Measurements from ENCODE around the gene DLX4. TPM values are rescaled to one million over a fixed set of nuclear protein-coding genes. Genes with fewer than 3 reads are reported as not detected.

DLX4 gene
- total and polyA plus RNA-seq, 12 donors, result 0.10 to 0.96 (median 0.27) TPM; not detected in 3

DNA sequence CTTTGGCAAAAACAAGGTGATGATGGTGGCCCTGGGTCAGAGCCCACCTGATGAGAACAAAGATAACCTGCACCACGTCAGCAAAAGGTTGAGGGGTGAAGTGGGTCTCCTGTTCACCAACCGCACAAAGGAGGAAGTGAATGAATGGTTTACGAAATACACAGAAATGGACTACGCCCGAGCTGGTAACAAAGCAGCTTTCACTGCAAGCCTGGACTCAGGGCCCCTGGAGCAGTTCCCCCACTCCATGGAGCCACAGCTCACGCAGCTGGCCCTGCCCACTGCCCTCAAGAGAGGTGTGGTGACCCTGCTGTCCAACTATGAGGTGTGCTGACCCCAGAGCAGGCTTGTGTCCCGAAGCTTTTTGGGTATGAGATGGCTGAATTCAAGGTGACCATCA lies 29.7 kb upstream of the DLX4 start:
- intact Hi-C loops (cut with DNase I), result no loop called here
- no peaks in the 10 kb centered on the region for H3K36me3 ChIP-seq (replicated peaks in 1 of 2)
- 74 to 81% (median 76%) methylated on average over 7 of the region's 7 CpGs for WGBS, 4 donors
- no peak overlapping the region for H3K4me3 ChIP-seq
- H3K4me1 ChIP-seq (replicated peaks in 1 of 2), result no peaks in the 10 kb centered on the region
- H3K9me3 ChIP-seq (replicated peaks in 1 of 3), result no peaks in the 10 kb centered on the region
- H3K27me3 ChIP-seq, result no peaks in the 10 kb centered on the region
- TF ChIP-seq POLR2A (IDR thresholded peaks at IDR 0.05) (no peak), CTCF (IDR thresholded peaks at IDR 0.05) (no peak)
- no peak overlapping the region for H3K27ac ChIP-seq
- DNase-seq, result no peak

- H3K27me3 ChIP-seq, result no peaks in the 10 kb centered on the region
- DNase-seq, result no peak
- no peak overlapping the region for H3K27ac ChIP-seq
- no peaks in the 10 kb centered on the region for H3K36me3 ChIP-seq (replicated peaks in 1 of 2)
- no peaks in the 10 kb centered on the region for H3K9me3 ChIP-seq (replicated peaks in 1 of 3)
- no peak overlapping the region for H3K4me3 ChIP-seq
- TF ChIP-seq POLR2A (IDR thresholded peaks at IDR 0.05), result no peak
- no peaks in the 10 kb centered on the region for H3K4me1 ChIP-seq (replicated peaks in 1 of 2)
- 64 to 65% (median 65%) methylated on average over 10 of the region's 10 CpGs for WGBS, 4 donors
- intact Hi-C loops (cut with DNase I), result loop anchor here in 1 of 2 donors (10.0 kb wide), 1 partner anchor 957 kb away; no protein-coding TSS in a partner anchor
Measured at GRCh38 chr17:49941427-49941826, 27.6 kb upstream of the DLX4 start.

DNA sequence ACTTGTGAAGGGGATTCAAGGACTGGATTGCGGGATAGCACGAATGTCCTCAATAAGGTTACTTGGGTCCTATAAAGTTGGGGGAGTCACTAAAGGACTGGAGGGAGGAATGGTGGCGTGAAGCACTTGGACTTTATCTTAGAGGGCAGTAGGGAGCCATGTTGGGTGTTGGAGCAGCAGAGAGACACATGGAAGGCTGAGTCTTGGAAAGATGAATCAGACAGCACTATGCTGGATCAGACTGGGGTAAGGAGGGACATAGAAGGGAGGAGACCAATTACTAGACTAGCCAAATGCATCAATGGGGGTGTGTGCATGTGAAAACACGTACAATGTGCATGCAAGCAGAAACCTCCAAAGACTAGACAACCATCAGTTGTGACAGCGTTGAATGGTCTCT lies 26.0 kb upstream of the DLX4 start:
- DNase-seq, result no peak
- no peaks in the 10 kb centered on the region for H3K36me3 ChIP-seq (replicated peaks in 1 of 2)
- H3K4me1 ChIP-seq (replicated peaks in 1 of 2), result peaks cover 0 to 7% of the 10 kb centered on the region in 2 donors
- TF ChIP-seq POLR2A (IDR thresholded peaks at IDR 0.05) (no peak), CTCF (IDR thresholded peaks at IDR 0.05) (no peak)
- H3K9me3 ChIP-seq (replicated peaks in 1 of 3), result no peaks in the 10 kb centered on the region
- H3K27ac ChIP-seq, result no peak overlapping the region
- H3K27me3 ChIP-seq, result no peaks in the 10 kb centered on the region
- H3K4me3 ChIP-seq, result no peak overlapping the region
- 88 to 93% (median 90%) methylated on average over 5 of the region's 5 CpGs for WGBS, 4 donors
- intact Hi-C loops (cut with DNase I), result loop anchor here in 1 of 2 donors (10.0 kb wide), 1 partner anchor 958 kb away; no protein-coding TSS in a partner anchor

DNA sequence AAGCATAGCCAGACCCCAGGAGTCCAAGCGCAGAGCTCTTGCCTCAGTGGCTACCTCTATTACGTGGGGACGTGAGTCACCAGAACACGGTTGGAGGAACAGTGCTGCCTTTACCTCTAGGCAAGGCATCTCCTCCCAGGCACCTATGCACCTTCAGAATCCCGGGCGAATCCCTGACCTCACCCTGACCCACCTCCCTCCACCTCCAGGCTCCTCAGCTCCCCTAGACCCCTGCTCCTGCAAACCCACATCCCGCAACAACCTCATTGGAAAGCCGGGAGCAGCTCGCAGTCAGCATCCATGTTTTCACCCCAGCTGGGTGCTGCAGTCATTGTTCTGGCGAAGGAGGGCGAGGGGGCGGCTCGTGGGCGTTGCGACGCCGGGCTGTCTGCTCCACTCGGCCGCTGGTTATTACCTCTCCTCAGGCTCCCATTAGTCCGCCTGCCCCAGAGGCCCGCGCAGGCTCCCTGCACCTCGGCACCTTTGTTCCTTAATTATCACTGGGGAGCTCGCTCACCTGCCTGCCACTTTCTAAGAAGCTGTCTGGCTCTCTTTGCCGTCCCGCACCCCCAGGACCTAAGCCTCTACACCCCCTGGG lies 24.6 kb upstream of the DLX4 start:
- no peaks in the 10 kb centered on the region for H3K27me3 ChIP-seq
- DNase-seq, result no peak
- intact Hi-C loops (cut with DNase I), result loop anchor here in 1 of 2 donors (10.0 kb wide), 1 partner anchor 960 kb away; no protein-coding TSS in a partner anchor
- no peak for TF ChIP-seq POLR2A (IDR thresholded peaks at IDR 0.05)
- TF ChIP-seq CTCF (IDR thresholded peaks at IDR 0.05), result no peak
- H3K27ac ChIP-seq, result no peak overlapping the region
- H3K4me1 ChIP-seq (replicated peaks in 1 of 2), result peaks cover 0 to 7% of the 10 kb centered on the region in 2 donors
- H3K9me3 ChIP-seq (replicated peaks in 1 of 3), result no peaks in the 10 kb centered on the region
- no peak overlapping the region for H3K4me3 ChIP-seq
- H3K36me3 ChIP-seq (replicated peaks in 1 of 2), result no peaks in the 10 kb centered on the region
- 35 to 53% (median 49%) methylated on average over 12 to 26 of the region's 26 CpGs for WGBS, 4 donors

DNA sequence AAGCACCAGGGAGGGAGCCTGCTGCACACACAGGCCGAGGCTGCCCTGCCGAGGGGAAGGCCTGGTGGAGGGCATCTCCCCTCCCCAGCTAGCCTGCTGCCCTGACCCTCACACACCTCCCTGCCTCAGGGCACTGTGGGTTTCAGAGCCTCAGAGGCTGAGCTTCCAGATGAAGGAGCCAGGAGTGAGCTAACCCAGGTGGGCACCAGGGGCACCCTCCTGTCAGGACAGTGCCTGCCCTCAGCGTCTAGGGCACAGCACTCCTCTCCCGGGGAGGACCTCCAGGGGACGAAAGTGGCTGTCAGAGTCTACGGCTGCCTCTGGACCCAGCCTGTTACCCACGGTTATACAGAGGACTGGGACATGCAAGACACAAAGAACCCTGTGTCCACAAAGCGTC lies 22.8 kb upstream of the DLX4 start:
- no peak for DNase-seq
- H3K36me3 ChIP-seq (replicated peaks in 1 of 2), result no peaks in the 10 kb centered on the region
- peaks cover 0 to 9% of the 10 kb centered on the region in 2 donors for H3K4me1 ChIP-seq (replicated peaks in 1 of 2)
- TF ChIP-seq POLR2A (IDR thresholded peaks at IDR 0.05), result no peak
- TF ChIP-seq CTCF (IDR thresholded peaks at IDR 0.05), result no peak
- intact Hi-C loops (cut with DNase I), result loop anchor here in 1 of 2 donors (10.0 kb wide), 1 partner anchor 961 kb away; no protein-coding TSS in a partner anchor
- no peaks in the 10 kb centered on the region for H3K27me3 ChIP-seq
- H3K4me3 ChIP-seq, result no peak overlapping the region
- WGBS, 4 donors, result 53 to 84% (median 79%) methylated on average over 4 to 8 of the region's 8 CpGs
- H3K9me3 ChIP-seq (replicated peaks in 1 of 3), result no peaks in the 10 kb centered on the region
- no peak overlapping the region for H3K27ac ChIP-seq

Measured in adrenal gland (tissue), 12 donors.